Stomach (tissue), 4 donors: Measurements from ENCODE around the gene FYN.

Experiments used
- CTCF ChIP-seq, 7 experiments: fragments of 450-650 bp in 4 of 7; fragments of 200-600 bp in 3 of 7; sonication (generic) in 3 of 7; IDR thresholded peaks; one replicate each; pipeline ENCODE4 v1.5.1; 2016 to 2019; ENCODE audit warnings: antibody characterized with exemption in 7 of 7, control low read depth in 2 of 7, mild to moderate bottlenecking in 1 of 7
- EP300 ChIP-seq: sonication (generic); formaldehyde crosslinking; IDR thresholded peaks from one replicate; pipeline ENCODE4 v1.6.1; 2017; ENCODE audit warnings: antibody characterized with exemption
- POLR2A ChIP-seq, 4 donors: fragments of 450-650 bp; IDR thresholded peaks; one replicate each; pipeline ENCODE4 v1.6.1; 2016; ENCODE audit warnings: antibody characterized with exemption in 4 of 4, control low read depth in 2 of 4, mild to moderate bottlenecking in 1 of 4, moderate library complexity in 1 of 4
- POLR2AphosphoS5 ChIP-seq, 3 donors: sonication (generic); formaldehyde crosslinking; IDR thresholded peaks; one replicate each; pipeline ENCODE4 v1.6.1; 2016; ENCODE audit warnings: antibody characterized with exemption in 3 of 3

- no peak for TF ChIP-seq CTCF (IDR thresholded peaks at IDR 0.05)
- TF ChIP-seq POLR2A (IDR thresholded peaks at IDR 0.05): no peak
- no peak for TF ChIP-seq POLR2AphosphoS5 (IDR thresholded peaks at IDR 0.05)
- no peak for TF ChIP-seq EP300
Observed at GRCh38 chr6:111837641-111838500, 35.4 kb downstream of the FYN start.
